ENCODE results near the gene TLR10.

The TLR10 gene

DNA sequence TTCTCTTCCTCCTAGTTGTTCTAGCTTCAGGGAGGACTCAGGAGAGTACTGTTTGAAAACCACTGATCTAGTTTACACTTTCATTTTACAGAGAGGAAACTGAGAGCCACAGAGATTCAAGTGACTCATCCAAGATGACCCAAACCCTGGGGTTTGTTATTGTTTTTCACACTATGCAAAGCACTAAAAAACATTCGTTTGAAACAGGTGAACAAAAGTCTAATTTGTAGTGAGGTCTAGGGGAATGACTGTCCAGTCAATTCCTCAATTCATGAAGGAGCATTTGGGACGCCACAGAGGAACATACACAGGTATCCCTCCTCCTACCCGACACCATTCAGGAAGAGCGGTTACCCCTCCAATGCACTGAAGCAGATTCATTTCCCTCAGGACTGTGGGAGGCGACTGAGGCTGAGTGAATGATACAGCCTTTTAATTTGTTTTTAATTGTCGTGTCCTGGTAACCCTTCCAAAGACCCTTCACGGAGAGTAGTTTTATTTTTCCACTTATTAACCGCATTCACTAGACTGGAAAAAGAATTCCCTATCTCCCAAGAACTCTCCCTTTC is 30.3 kb downstream of the TLR10 start:
- Histone ChIP-seq H3K36me3 (no peaks in the 10 kb centered on the region), H3K9me3 (no peaks in the 10 kb centered on the region), H3K27ac (peak overlapping the region; percentile 59 to 76), H3K4me3 (peak overlapping the region in 1 of 2 donors; percentile 9), H3K27me3 (no peaks in the 10 kb centered on the region), H3K4me1 (peaks cover 0 to 22% (median 11%) of the 10 kb centered on the region in 4 donors)
- no peak for DNase-seq
- intact Hi-C loops (cut with DNase I; ENCODE audit: low total_unique reads) = no loop called here
- TF ChIP-seq, protein P1, sequence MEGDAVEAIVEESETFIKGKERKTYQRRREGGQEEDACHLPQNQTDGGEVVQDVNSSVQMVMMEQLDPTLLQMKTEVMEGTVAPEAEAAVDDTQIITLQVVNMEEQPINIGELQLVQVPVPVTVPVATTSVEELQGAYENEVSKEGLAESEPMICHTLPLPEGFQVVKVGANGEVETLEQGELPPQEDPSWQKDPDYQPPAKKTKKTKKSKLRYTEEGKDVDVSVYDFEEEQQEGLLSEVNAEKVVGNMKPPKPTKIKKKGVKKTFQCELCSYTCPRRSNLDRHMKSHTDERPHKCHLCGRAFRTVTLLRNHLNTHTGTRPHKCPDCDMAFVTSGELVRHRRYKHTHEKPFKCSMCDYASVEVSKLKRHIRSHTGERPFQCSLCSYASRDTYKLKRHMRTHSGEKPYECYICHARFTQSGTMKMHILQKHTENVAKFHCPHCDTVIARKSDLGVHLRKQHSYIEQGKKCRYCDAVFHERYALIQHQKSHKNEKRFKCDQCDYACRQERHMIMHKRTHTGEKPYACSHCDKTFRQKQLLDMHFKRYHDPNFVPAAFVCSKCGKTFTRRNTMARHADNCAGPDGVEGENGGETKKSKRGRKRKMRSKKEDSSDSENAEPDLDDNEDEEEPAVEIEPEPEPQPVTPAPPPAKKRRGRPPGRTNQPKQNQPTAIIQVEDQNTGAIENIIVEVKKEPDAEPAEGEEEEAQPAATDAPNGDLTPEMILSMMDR (IDR thresholded peaks at IDR 0.05) = no peak

DNA sequence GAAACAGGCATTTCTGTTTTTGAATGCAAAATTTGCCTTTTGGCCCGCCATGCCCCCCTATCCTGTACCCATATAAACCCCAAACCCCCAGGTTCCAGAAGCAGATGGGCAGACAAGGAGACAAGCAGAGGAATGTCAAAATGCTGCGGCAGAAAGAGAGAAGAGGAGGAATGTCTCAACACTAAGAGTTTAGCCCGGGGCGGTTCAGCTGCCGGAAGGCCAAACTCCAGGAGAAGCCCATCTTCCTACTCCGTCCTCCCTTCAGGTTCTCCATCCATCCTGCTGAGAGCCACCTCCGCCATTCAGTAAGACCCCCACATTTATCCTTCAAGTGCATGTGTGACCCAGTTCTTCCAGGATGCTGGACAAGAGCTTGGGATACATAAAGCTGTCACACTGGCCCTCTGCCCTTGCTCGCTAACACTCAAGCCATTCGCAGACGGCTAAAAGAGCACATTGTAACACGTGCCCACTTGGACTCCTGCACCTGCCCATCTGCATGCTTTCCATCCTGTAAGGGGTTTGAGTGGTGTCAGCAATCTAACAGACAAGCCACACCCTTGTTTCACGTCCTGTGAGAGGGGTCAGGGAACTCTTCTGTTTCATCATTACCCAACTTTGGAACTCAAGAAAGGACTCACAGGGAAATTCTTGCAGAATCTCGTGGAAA is 31.3 kb downstream of the TLR10 start:
- TF ChIP-seq, protein P1 (IDR thresholded peaks at IDR 0.05) = no peak
- H3K27ac ChIP-seq = no peak overlapping the region
- intact Hi-C loops (cut with DNase I; ENCODE audit: low total_unique reads) = no loop called here

DNA sequence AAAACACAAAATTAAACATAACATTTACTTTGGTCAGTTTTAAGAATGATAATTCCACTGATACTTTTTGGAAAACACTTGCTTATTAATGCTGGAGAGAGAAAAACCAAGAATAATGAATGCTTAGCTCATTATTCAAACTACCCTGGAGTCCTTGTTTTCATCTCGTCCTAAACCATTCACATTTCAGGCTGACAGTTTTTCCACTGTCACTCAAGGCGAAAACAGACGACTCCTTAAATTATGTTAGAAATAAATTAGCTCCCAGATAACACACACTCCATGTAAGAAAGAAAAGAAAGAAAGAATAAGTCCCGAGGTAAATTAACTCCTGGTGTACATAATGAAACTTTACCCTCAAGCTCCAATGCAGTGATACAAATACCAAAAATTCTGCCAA is 33.5 kb downstream of the TLR10 start:
- DNase-seq = no peak
- Histone ChIP-seq H3K4me1 (peaks cover 0 to 22% (median 11%) of the 10 kb centered on the region in 4 donors), H3K4me3 (no peak overlapping the region), H3K9me3 (no peaks in the 10 kb centered on the region), H3K27me3 (no peaks in the 10 kb centered on the region), H3K27ac (no peak overlapping the region), H3K36me3 (no peaks in the 10 kb centered on the region)
- TF ChIP-seq, protein P1 (IDR thresholded peaks at IDR 0.05) = no peak
- intact Hi-C loops (cut with DNase I; ENCODE audit: low total_unique reads) = no loop called here

More for the DNA sequence above, 31.3 kb downstream of the TLR10 start:
- Histone ChIP-seq H3K4me1 (peaks cover 0 to 22% (median 11%) of the 10 kb centered on the region in 4 donors), H3K36me3 (no peaks in the 10 kb centered on the region), H3K9me3 (no peaks in the 10 kb centered on the region), H3K27me3 (no peaks in the 10 kb centered on the region), H3K4me3 (no peak overlapping the region)
- no peak for DNase-seq

DNA sequence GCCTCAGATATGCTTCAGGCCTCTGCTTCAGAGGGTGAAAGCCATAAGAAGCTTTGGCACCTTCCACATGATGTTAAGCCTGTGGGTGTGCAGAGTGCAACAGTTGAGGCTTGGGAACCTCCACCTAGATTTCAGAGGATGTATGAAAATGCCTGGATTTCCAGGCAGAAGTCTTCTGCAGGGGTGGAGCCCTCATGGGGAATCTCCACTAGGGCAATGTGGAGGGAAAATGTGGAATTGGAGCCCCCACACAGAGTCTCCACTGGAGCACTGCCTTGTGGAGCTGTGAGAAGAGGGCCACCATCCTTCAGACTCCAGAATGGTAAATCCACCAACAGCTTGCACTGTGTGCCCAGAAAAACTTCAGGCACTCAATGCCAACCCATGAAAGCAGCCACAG is 35.2 kb downstream of the TLR10 start:
- no peak overlapping the region for H3K27ac ChIP-seq
- peaks cover 0 to 17% (median 7%) of the 10 kb centered on the region in 4 donors for H3K4me1 ChIP-seq
- no peaks in the 10 kb centered on the region for H3K27me3 ChIP-seq
- DNase-seq = no peak
- intact Hi-C loops (cut with DNase I; ENCODE audit: low total_unique reads) = no loop called here
- H3K4me3 ChIP-seq = no peak overlapping the region
- TF ChIP-seq, protein P1 (IDR thresholded peaks at IDR 0.05) = no peak
- no peaks in the 10 kb centered on the region for H3K36me3 ChIP-seq
- H3K9me3 ChIP-seq = no peaks in the 10 kb centered on the region

DNA sequence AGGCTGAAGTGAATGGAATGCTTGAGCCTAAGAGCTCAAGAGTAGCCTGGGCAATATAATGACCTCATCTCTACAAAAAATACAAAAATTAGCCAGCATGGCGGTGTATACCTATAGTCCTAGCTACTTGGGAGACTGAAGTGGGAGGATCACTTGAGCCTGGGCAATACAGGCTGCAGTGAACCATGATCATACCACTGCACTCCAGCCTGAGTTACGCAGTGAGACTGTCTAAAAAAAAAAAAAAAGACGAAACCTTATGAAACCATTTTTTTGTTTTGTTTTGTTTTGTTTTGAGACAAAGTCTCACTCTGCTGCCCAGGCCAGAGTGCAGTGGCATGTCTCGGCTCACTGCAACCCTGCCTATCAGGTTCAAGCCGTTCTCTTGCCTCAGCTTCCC is 36.9 kb downstream of the TLR10 start:
- H3K4me3 ChIP-seq = no peak overlapping the region
- H3K36me3 ChIP-seq = no peaks in the 10 kb centered on the region
- peaks cover 0 to 5% (median under 1%) of the 10 kb centered on the region in 4 donors for H3K4me1 ChIP-seq
- intact Hi-C loops (cut with DNase I; ENCODE audit: low total_unique reads) = no loop called here
- DNase-seq = no peak
- H3K27ac ChIP-seq = no peak overlapping the region
- H3K9me3 ChIP-seq = no peaks in the 10 kb centered on the region
- no peaks in the 10 kb centered on the region for H3K27me3 ChIP-seq
- TF ChIP-seq, protein P1 (IDR thresholded peaks at IDR 0.05) = no peak

Data from tibial artery (tissue), 4 donors.